ENCODE results near the gene RTF1.

Gene RTF1

GRCh38 chr15:41411031-41411430 is 5.9 kb upstream of the RTF1 start:
- H3K4me3 ChIP-seq (ENCODE audit: low read depth, low read length), result no peak overlapping the region
- no peak for DNase-seq (ENCODE audit: low read depth)
- TF ChIP-seq, protein P1, sequence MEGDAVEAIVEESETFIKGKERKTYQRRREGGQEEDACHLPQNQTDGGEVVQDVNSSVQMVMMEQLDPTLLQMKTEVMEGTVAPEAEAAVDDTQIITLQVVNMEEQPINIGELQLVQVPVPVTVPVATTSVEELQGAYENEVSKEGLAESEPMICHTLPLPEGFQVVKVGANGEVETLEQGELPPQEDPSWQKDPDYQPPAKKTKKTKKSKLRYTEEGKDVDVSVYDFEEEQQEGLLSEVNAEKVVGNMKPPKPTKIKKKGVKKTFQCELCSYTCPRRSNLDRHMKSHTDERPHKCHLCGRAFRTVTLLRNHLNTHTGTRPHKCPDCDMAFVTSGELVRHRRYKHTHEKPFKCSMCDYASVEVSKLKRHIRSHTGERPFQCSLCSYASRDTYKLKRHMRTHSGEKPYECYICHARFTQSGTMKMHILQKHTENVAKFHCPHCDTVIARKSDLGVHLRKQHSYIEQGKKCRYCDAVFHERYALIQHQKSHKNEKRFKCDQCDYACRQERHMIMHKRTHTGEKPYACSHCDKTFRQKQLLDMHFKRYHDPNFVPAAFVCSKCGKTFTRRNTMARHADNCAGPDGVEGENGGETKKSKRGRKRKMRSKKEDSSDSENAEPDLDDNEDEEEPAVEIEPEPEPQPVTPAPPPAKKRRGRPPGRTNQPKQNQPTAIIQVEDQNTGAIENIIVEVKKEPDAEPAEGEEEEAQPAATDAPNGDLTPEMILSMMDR (IDR thresholded peaks at IDR 0.05; ENCODE audit: low read depth, low read length), result no peak
- TF ChIP-seq MAX (IDR thresholded peaks at IDR 0.05; ENCODE audit: low read depth, low read length) (no peak), MYC (IDR thresholded peaks at IDR 0.05; ENCODE audit: low read depth, low read length) (no peak), POLR2A (IDR thresholded peaks at IDR 0.05; ENCODE audit: extremely low read depth, insufficient read length) (no peak)

- H3K4me3 ChIP-seq (ENCODE audit: low read depth, low read length), result no peak overlapping the region
- TF ChIP-seq MYC (IDR thresholded peaks at IDR 0.05; ENCODE audit: low read depth, low read length) (no peak), POLR2A (IDR thresholded peaks at IDR 0.05; ENCODE audit: extremely low read depth, insufficient read length) (no peak), MAX (IDR thresholded peaks at IDR 0.05; ENCODE audit: low read depth, low read length) (no peak)
- TF ChIP-seq, protein P1 (IDR thresholded peaks at IDR 0.05; ENCODE audit: low read depth, low read length), result no peak
- no peak for DNase-seq (ENCODE audit: low read depth)
Observed at GRCh38 chr15:41411441-41411840, 5.5 kb upstream of the RTF1 start.

DNA sequence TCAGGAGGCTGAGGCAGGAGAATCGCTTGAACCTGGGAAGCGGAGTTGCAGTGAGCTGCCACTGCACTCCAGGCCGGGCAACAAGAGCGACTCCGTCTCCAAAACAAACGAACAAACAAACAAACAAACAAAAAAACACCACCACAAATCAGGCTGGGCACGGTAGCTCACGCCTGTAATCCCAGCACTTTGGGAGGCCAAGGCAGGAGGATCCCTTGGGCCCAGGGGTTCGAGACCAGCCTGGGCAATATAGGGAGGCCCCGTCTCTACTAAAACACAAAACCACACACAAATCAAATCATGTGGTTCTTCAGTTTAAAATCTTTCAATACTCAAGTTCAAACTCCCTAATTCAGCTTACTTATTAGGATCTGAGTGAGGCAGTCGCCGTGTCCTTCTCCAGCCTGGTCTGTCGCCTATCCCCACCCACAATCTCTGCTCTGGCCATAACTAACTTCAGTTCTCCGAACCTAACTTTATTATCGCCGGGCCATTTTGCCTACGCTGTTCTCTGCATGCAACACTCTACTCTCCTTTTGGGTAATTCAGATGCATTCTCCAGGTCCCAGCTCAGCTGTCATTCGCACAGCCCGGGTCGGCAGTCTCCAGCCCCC is 660 bp upstream of the RTF1 start:
- TF ChIP-seq MYC (IDR thresholded peaks at IDR 0.05; ENCODE audit: low read depth, low read length) (no peak), MAX (IDR thresholded peaks at IDR 0.05; ENCODE audit: low read depth, low read length) (no peak), POLR2A (IDR thresholded peaks at IDR 0.05; ENCODE audit: extremely low read depth, insufficient read length) (no peak)
- TF ChIP-seq, protein P1 (IDR thresholded peaks at IDR 0.05; ENCODE audit: low read depth, low read length), result no peak
- peak overlapping the region; percentile 96 for H3K4me3 ChIP-seq (ENCODE audit: low read depth, low read length)
- DNase-seq (ENCODE audit: low read depth), result no peak

- H3K4me3 ChIP-seq (ENCODE audit: low read depth, low read length), result peak overlapping the region; percentile 79
- peak; percentile 60 for DNase-seq (ENCODE audit: low read depth)
- TF ChIP-seq, protein P1 (IDR thresholded peaks at IDR 0.05; ENCODE audit: low read depth, low read length), result no peak
Observed at GRCh38 chr15:41417418-41418195, 712 bp downstream of the RTF1 start.

- DNase-seq (ENCODE audit: low read depth), result no peak
- TF ChIP-seq MAX (IDR thresholded peaks at IDR 0.05; ENCODE audit: low read depth, low read length) (no peak), POLR2A (IDR thresholded peaks at IDR 0.05; ENCODE audit: extremely low read depth, insufficient read length) (no peak), MYC (IDR thresholded peaks at IDR 0.05; ENCODE audit: low read depth, low read length) (no peak)
- TF ChIP-seq, protein P1 (IDR thresholded peaks at IDR 0.05; ENCODE audit: low read depth, low read length), result no peak
- H3K4me3 ChIP-seq (ENCODE audit: low read depth, low read length), result no peak overlapping the region
Observed at GRCh38 chr15:41423979-41424659, 7.2 kb downstream of the RTF1 start.
